Thyroid gland (tissue), 4 donors: ENCODE data around the gene EXD3.

Experiments
- POLR2A ChIP-seq, 2 donors: fragments of 450-650 bp; IDR thresholded peaks; one replicate each; pipeline ENCODE4 v1.6.1; 2017; ENCODE audit warnings: antibody characterized with exemption in 2 of 2, mild to moderate bottlenecking in 2 of 2, moderate library complexity in 1 of 2
- TF ChIP-seq, protein P1 (sequence below), 6 experiments: fragments of 200-600 bp in 3 of 6; fragments of 450-650 bp in 3 of 6; sonication (generic) in 3 of 6; IDR thresholded peaks; one replicate each; pipeline ENCODE4 v1.5.1; 2016 to 2019; ENCODE audit warnings: antibody characterized with exemption in 6 of 6, mild to moderate bottlenecking in 2 of 6, inconsistent platforms in 1 of 6, moderate library complexity in 1 of 6

GRCh38 chr9:137308057-137308619, 114.8 kb downstream of the EXD3 start:
- TF ChIP-seq, protein P1, sequence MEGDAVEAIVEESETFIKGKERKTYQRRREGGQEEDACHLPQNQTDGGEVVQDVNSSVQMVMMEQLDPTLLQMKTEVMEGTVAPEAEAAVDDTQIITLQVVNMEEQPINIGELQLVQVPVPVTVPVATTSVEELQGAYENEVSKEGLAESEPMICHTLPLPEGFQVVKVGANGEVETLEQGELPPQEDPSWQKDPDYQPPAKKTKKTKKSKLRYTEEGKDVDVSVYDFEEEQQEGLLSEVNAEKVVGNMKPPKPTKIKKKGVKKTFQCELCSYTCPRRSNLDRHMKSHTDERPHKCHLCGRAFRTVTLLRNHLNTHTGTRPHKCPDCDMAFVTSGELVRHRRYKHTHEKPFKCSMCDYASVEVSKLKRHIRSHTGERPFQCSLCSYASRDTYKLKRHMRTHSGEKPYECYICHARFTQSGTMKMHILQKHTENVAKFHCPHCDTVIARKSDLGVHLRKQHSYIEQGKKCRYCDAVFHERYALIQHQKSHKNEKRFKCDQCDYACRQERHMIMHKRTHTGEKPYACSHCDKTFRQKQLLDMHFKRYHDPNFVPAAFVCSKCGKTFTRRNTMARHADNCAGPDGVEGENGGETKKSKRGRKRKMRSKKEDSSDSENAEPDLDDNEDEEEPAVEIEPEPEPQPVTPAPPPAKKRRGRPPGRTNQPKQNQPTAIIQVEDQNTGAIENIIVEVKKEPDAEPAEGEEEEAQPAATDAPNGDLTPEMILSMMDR (IDR thresholded peaks at IDR 0.05) = no peak
- TF ChIP-seq POLR2A (IDR thresholded peaks at IDR 0.05) = no peak
